T-helper 2 cell (primary cell): ENCODE measurements around the gene EML3.
A peak's percentile ranks its signal among the peaks of the same experiment; 100 is the strongest.
"Not testable (repeated sequence)": the region's sequence is repeated elsewhere in the genome, so short reads cannot be mapped to it uniquely, and the experiment has no call there.

ENCODE experiments used
- DNase-seq, 5 experiments: peaks; one replicate each; pipeline versions ENCODE4 v3.0.0 to v3.0.0-alpha.2; 2012 to 2022

The EML3 gene

GRCh38 chr11:62595124-62595523 is 17.5 kb downstream of the EML3 start:
- DNase-seq = no peak

DNA sequence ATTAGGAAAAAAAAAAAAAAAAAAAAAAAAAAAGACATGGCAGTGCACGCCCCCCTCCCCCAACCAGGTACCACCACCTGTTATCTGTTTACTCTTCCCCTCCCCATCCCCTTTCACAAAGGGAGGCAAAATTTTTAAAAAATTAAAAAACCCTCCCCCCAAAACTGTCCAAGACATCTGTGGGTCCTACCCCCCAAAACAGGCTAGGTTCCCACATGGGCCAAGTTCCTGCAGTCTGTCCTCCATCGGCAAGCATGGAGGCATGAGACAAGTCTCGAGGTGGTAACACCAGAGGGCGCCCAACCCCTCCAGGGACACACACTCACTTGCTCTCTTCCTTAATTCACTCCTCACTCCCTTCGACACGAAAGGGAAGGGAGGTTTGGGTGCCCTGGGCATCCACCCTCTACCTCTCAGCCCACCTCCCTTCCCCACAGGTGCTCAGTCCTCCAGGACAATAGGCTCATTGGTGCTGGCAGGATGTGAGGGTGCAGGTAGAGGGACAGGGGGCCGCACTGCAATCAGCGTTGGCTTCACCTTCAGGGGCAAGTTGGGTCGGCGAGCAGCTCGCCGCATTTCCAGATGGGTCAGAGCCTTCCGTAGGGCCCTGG is 19.0 kb downstream of the EML3 start:
- DNase-seq = peak; percentile 40 to 87 (median 67)

- DNase-seq = no peak
These were observed 19.6 kb downstream of the EML3 start for GRCh38 chr11:62592989-62593421.

- DNase-seq = no peak
These were observed 20.3 kb downstream of the EML3 start for GRCh38 chr11:62592146-62592815.

- DNase-seq = peak; percentile 79 to 100 (median 93)
These were observed 21.0 kb downstream of the EML3 start, which contains the start of gene TUT1 for GRCh38 chr11:62591448-62592145. TUT1 (minus strand) TSS chr11:62591523; CDS start chr11:62591485, 38 bp downstream.

GRCh38 chr11:62588966-62589637 is 23.5 kb downstream of the EML3 start:
- peak in 1 of 5 experiments; percentile 54 for DNase-seq

DNA sequence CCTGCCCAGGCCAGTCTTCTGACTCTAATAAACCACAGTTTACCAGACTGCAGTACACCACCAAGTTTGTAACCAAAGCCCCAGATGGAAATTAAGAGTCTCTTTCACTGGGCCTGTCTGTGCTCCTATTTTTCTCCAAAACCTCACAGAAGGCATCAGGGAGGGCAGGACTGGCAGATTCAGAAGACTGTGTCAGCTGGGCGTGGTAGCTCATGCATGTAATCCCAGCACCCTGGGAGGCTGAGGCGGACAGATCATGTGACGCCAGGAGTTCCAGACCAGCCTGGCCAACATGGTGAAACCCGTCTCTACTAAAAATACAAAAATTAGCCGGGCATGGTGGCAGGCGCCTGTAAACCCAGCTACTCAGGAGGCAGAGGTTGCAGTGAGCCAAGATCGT is 27.2 kb downstream of the EML3 start:
- not testable (repeated sequence) for DNase-seq

DNA sequence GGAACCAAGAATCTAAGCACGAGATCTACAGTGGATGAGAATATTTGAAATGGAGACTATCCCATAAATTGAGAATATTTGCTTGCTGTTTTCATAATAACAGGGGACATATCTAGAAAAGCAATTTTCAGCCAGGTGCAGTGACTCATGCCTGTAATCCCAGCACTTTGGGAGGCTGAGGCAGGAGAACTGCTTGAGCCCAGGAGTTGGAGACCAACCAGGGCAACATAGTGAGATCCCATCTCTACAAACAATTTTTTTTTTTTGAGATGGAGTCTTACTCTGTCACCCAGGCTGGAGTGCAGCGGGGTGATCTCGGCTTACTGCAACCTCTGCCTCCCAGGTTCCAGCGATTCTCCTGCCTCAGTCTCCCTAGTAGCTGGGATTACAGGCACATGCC is 30.8 kb downstream of the EML3 start:
- DNase-seq = not testable (repeated sequence)

DNA sequence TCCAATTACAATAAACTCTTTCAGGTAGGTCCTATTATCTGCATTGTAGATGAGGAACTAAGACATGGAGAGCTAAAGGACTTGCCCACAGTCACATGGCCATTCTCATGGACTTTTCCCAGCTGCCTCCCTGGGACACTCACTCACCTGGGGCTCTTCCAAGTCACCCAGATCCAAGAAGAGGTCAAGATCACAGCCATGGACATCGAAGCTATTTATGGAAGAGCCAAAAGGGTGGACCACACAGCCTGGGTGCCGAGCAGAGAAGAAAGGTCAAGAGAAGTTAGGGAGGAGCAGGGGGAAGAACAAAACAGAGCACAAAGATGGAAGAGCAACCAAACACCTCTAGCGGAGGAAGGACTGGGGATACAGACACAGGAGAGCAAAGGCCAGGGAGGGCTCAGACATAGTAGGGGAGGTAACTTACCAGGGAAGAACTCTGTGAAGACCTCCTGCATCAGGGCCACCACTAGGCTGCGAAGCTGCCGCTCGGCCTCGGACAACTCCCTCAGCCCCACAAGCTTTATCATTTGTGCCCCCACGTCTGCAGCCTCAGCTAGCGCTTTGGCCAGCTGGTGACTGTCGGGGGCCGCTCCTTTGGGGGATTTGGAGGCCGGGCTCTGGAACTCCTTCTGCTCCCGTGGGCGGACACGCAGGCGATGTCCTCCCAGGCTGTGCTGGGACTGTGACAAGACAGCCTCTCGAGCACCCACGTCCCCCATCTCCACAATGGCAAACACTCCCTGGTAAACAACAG is 31.4 kb downstream of the EML3 start:
- DNase-seq = no peak

DNA sequence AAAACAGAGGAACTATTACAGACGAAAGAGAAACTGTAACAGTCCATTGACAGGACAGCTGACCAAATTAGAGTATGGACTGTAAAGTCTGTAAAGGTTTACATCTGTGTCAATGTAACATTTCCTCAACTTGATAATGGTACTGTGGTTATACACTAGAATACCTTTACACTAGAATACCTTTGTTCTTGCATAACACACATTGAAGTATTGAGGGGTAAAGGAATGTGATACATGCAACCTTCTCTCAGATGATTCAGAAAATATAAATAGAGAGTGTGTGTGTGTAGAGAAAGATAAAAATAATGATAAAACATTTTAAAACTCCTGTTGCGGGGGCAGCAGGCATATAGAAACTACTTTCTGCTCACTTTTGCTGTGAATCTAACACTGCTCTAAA is 33.3 kb downstream of the EML3 start:
- no peak for DNase-seq

GRCh38 chr11:62578541-62578940 is 34.0 kb downstream of the EML3 start:
- DNase-seq = no peak

DNA sequence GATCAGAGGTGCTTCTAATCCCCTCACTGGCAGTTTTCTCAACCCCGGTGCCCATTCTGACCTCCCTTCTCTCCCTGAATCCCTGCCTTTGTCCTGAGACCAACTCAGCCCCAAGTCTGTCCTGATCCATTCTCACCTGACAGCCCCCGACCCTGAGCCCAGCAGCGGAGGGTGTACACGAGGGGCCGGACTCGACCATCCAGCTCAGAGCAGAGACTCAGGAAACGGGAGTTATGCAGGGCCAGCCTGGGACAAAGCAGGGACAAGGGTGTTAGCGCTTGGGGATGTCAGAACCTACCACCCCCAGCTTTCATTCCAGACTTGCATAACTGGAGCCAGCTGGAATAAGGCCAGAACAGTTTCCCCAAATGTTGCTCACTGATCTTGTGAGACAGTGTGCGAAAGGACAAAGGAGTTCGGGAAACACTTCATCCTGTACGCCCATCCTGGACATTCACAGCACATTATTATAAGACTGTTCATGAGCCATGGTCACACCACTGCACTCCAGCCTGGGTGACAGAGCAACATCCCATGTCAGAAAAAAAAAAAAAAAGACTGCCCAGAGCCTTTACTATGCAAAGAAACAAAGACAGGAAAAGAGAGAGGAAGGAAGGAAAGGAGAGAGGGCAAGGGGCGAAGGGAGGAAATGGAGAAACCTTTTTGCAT is 35.4 kb downstream of the EML3 start:
- no peak for DNase-seq

GRCh38 chr11:62575837-62576236 is 36.7 kb downstream of the EML3 start:
- DNase-seq = no peak

- DNase-seq = no peak
These were observed 37.4 kb downstream of the EML3 start for GRCh38 chr11:62575156-62575555.

DNA sequence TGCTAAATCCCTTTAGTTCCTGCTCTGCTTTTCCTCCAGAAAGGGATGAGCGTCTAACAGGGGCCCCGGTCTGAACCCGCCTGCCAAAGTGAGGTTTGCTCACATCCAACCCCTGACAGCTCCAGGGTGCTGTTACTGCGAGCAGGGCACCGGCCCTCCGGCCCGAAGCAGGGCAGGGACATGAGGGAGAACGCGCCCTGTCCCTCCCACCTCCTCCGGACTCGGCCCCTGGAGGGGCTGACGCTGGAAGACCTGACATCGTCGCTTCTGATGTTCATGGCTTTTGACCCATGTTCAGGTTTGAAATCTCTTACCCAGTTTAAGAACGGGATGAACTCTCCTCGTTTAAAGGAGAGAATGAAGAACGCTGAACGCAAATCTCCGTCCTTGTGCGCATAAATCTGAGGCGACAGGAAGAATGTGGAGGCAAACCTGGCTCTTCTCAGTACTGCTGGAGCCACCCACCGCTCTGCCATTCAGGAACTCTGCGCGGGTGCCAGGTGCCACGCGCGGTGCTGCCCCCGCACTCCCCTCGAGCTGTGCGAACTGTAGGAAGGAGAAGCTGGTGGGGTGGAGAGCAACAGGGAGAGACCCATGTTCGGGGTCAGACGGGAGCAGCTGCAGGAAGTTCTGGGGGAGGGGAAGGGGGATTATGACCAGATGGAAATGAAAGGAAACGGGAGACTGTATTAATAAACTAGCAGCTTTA is 38.1 kb downstream of the EML3 start:
- DNase-seq = no peak

DNA sequence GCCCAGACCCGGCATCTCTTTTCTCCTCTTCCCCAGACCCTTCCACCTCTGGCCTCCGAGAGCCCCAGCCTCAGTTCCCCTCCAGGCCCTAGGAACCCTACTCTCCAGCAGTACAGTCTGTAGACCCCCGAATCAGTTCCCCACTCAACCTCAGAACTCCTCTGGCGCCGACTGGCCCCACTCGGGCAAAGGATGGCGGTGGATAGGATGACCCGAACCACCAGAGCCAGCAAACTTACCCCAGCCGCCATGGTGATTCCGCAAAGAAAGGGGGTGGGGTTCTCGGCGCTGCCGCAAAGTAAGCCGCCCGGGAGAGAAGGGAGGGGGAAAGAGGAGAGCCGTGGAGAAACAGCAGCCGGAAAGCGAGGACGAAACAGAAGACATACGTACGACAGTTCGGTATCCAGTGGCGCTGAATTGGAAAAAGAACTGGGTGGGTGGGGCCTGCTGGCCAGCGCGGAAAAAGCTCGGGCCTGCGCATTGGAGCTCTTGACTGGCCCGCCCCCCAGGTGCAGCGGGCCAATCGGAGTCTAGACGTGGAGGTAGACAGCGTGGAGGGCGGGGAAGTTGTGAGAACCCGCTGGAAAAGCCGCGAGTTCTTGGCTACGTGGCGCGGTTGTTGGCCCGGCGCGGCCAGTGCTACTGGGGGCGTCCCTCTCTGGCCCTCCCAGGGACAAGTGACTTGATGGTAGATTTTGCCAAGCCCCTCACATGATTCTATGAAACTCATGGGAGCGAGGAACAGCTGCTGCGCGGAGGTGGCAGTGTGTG is 38.8 kb downstream of the EML3 start, which contains the start of gene EEF1G:
EEF1G (minus strand) TSS at position 300 of the 771 bp plus-strand sequence; CDS start at position 251, 49 bp downstream.
- DNase-seq = peak; percentile 88 to 100 (median 97)

GRCh38 chr11:62573006-62573591 is 39.5 kb downstream of the EML3 start:
- DNase-seq = peak in 1 of 5 experiments; percentile 60

- no peak for DNase-seq
These were observed 40.1 kb downstream of the EML3 start for GRCh38 chr11:62572431-62572830.

DNA sequence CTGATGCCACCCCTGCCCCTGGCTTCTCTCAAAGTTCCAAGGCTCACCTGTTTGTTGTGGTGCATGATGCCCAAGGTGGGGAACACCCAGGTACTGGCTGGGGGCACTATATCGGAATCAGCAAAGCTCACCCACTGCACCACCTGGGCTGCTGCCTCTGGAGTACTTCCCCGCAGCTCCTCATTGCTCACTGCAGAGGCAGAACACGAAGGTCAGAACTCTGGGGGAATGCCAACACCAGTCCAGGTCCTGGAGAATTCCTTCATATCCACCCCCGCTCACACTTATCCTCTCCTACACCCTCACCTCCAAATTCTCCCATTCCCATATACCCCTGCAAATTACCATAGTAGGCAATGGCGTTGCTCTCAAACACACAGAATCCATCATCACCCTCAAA is 41.1 kb downstream of the EML3 start:
- DNase-seq = not testable (repeated sequence)

- DNase-seq = not testable (repeated sequence)
These were observed 41.7 kb downstream of the EML3 start for GRCh38 chr11:62570903-62571302.
